HepG2 (cell line): Measurements from ENCODE around the gene BTBD19. TPM values are rescaled to one million over a fixed set of nuclear protein-coding genes. Genes with fewer than 3 reads are reported as not detected.

Experiments used
- CCDC6 ChIP-seq: sonication (generic); formaldehyde crosslinking; IDR thresholded peaks from 2 replicates; pipeline ENCODE4 v1.8.1; 2022; ENCODE audit warnings: mild to moderate bottlenecking, missing genetic modification reagents, moderate library complexity
- HNF1B ChIP-seq: sonication (generic); formaldehyde crosslinking; IDR thresholded peaks from 2 replicates; pipeline ENCODE4 v1.5.1; 2020; ENCODE audit warnings: mild to moderate bottlenecking, moderate library complexity, missing genetic modification reagents
- HNRNPLL ChIP-seq: fragments of 200-400 bp; formaldehyde crosslinking; IDR thresholded peaks from 2 replicates; pipeline ENCODE4 v1.6.1; 2017; ENCODE audit warnings: mild to moderate bottlenecking, low read depth, low read length; ENCODE audit not compliant: poor library complexity, severe bottlenecking
- KDM2A ChIP-seq: sonication (generic); formaldehyde crosslinking; IDR thresholded peaks from 2 replicates; pipeline ENCODE4 v1.4.0; 2020; ENCODE audit warnings: low read depth, missing genetic modification reagents, borderline replicate concordance
- MEIS1 ChIP-seq: sonication (generic); formaldehyde crosslinking; IDR thresholded peaks from 2 replicates; pipeline ENCODE4 v1.9.0; 2021; ENCODE audit warnings: mild to moderate bottlenecking, missing genetic modification reagents, moderate library complexity, borderline replicate concordance
- NONO ChIP-seq, 2 experiments: fragments of 450-650 bp in 1 of 2; sonication (generic) in 1 of 2; formaldehyde crosslinking in 1 of 2; IDR thresholded peaks in 1 of 2; conservative IDR thresholded peaks in 1 of 2; 2 replicates each; pipeline versions ENCODE4 v1.6.1 to v1.8.0; 2017 to 2022; ENCODE audit warnings: mild to moderate bottlenecking in 1 of 2, missing genetic modification reagents in 1 of 2, moderate library complexity in 1 of 2
- NRL ChIP-seq: sonication (generic); formaldehyde crosslinking; IDR thresholded peaks from 2 replicates; pipeline ENCODE4 v1.5.0; 2020; ENCODE audit warnings: missing genetic modification reagents, mild to moderate bottlenecking, moderate library complexity, borderline replicate concordance
- POLR2G ChIP-seq: fragments of 200-400 bp; formaldehyde crosslinking; IDR thresholded peaks from 2 replicates; pipeline ENCODE4 v1.6.1; 2018; ENCODE audit warnings: mild to moderate bottlenecking, low read depth, low read length, moderate library complexity
- RAD21 ChIP-seq: fragments of 450-650 bp; formaldehyde crosslinking; IDR thresholded peaks from 2 replicates; pipeline ENCODE4 v1.5.0; 2020; ENCODE audit warnings: mild to moderate bottlenecking
- RFX3 ChIP-seq: IDR thresholded peaks from 2 replicates; pipeline ENCODE4 v1.6.1; 2016; ENCODE audit warnings: missing biosample characterization, missing genetic modification reagents
- RXRA ChIP-seq: sonication (generic); formaldehyde crosslinking; IDR thresholded peaks from 2 replicates; pipeline ENCODE4 v1.5.1; 2020; ENCODE audit warnings: missing genetic modification reagents
- SAP130 ChIP-seq: IDR thresholded peaks from 2 replicates; pipeline ENCODE4 v1.6.1; 2016; ENCODE audit warnings: low read depth
- SIX4 ChIP-seq: sonication (generic); formaldehyde crosslinking; IDR thresholded peaks from 2 replicates; pipeline ENCODE4 v1.4.0; 2020; ENCODE audit warnings: missing genetic modification reagents
- SMC3 ChIP-seq: IDR thresholded peaks from 2 replicates; pipeline ENCODE4 v1.6.1; 2011; ENCODE audit warnings: low read length, improper control_type of control experiment
- SRSF1 ChIP-seq: fragments of 200-400 bp; formaldehyde crosslinking; optimal IDR thresholded peaks from 2 replicates; pipeline ENCODE3; 2017; ENCODE audit warnings: mild to moderate bottlenecking, low read depth, low read length, moderate library complexity
- ZFP41 ChIP-seq: sonication (generic); formaldehyde crosslinking; IDR thresholded peaks from 2 replicates; pipeline ENCODE4 v1.4.0; 2020; ENCODE audit warnings: mild to moderate bottlenecking, missing genetic modification reagents, borderline replicate concordance
- ZFYVE20 ChIP-seq: sonication (generic); formaldehyde crosslinking; IDR thresholded peaks from 2 replicates; pipeline ENCODE4 v1.8.0; 2023; ENCODE audit warnings: low read depth, mild to moderate bottlenecking, moderate library complexity, missing genetic modification reagents, borderline replicate concordance
- ZNF207 ChIP-seq: fragments of 450-650 bp; IDR thresholded peaks from 2 replicates; pipeline ENCODE4 v1.6.1; 2016; ENCODE audit warnings: antibody characterized with exemption, borderline replicate concordance
- ZNF337 ChIP-seq: sonication (generic); formaldehyde crosslinking; IDR thresholded peaks from 2 replicates; pipeline ENCODE4 v1.5.1; 2020; ENCODE audit warnings: missing genetic modification reagents, low read depth, mild to moderate bottlenecking, borderline replicate concordance
- ZNF543 ChIP-seq: sonication (generic); formaldehyde crosslinking; IDR thresholded peaks from 2 replicates; pipeline ENCODE4 v1.4.0; 2020; ENCODE audit warnings: mild to moderate bottlenecking, missing genetic modification reagents
- ZNF563 ChIP-seq: sonication (generic); formaldehyde crosslinking; IDR thresholded peaks from 2 replicates; pipeline ENCODE4 v1.8.0; 2022; ENCODE audit warnings: mild to moderate bottlenecking, moderate library complexity, missing genetic modification reagents
- ZNF597 ChIP-seq: sonication (generic); formaldehyde crosslinking; IDR thresholded peaks from 2 replicates; pipeline ENCODE4 v1.5.0; 2020; ENCODE audit warnings: missing genetic modification reagents
- ZNF644 ChIP-seq: IDR thresholded peaks from 2 replicates; pipeline ENCODE4 v1.6.1; 2016; ENCODE audit warnings: low read depth
- ZNF710 ChIP-seq: sonication (generic); formaldehyde crosslinking; IDR thresholded peaks from 2 replicates; pipeline ENCODE4 v1.5.0; 2020; ENCODE audit warnings: mild to moderate bottlenecking, missing genetic modification reagents, borderline replicate concordance
- polyA plus RNA-seq, 8 experiments: library from polyadenylated mRNA; depleted of rRNA in 3 of 8; stranded (reverse) in 7 of 8; unstranded in 1 of 8; fragments of >200 nt; fragmentation: Illumina TruSeq in 4 of 8; extraction: Trizol in 4 of 8; gene quantifications; 2 replicates each; pipeline versions ENCODE4 v1.2.1 to v1.2.3, GENCODE V29; 2011 to 2016; ENCODE audit warnings: low read depth in 4 of 8, missing spikeins in 1 of 8, mixed read lengths in 1 of 8; ENCODE audit not compliant: insufficient read depth in 1 of 8
- total RNA-seq, 5 experiments: library from RNA; depleted of rRNA; stranded (reverse); fragments of >200 nt; fragmentation: Illumina TruSeq; extraction: Trizol; gene quantifications; 2 replicates each; pipeline ENCODE4 v1.2.3, GENCODE V29; 2016; ENCODE audit warnings: low read depth in 1 of 5

Gene BTBD19
- total and polyA plus RNA-seq, 2 of the 13 experiments (the other 11 are each of a cell fraction or from before 2014, with no cell fraction given): 2.7 to 6.7 TPM

GRCh38 chr1:44827197-44828002 is 19.1 kb downstream of the BTBD19 start (continued):
- TF ChIP-seq SAP130 (CRISPR knock-in tag) (peak; percentile 77; the same call in 1 of the 2 replicates), POLR2G (no peak), NONO (IDR thresholded peaks at IDR 0.05) (no peak), NONO (CRISPR knock-in tag; conservative IDR thresholded peaks at IDR 0.05) (peak; percentile 41; the same call in 1 of the 2 replicates), ZNF337 (CRISPR knock-in tag) (peak; percentile 57; the same call in 1 of the 2 replicates), RXRA (CRISPR knock-in tag) (peak; percentile 52; the same call in 1 of the 2 replicates), ZNF563 (peak; percentile 17; the same call in 1 of the 2 replicates), RAD21 (peak; percentile 66), KDM2A (CRISPR knock-in tag) (peak; percentile 63; the same call in 1 of the 2 replicates), ZFP41 (CRISPR knock-in tag) (no peak), SRSF1 (peak; percentile 75), HNF1B (peak; percentile 76), ZFYVE20 (CRISPR knock-in tag) (no peak), ZNF207 (no peak), MEIS1 (CRISPR knock-in tag) (0 out of 2 replicates have a peak, but pooled peaks have one; percentile 40), RFX3 (CRISPR knock-in tag) (no peak), SMC3 (no peak; the same call in 1 of the 2 replicates), ZNF644 (peak; percentile 40; the same call in 1 of the 2 replicates), CCDC6 (CRISPR knock-in tag) (no peak), HNRNPLL (peak; percentile 88), NRL (CRISPR knock-in tag) (no peak), ZNF543 (CRISPR knock-in tag) (peak; percentile 100), ZNF710 (CRISPR knock-in tag) (0 out of 2 replicates have a peak, but pooled peaks have one; percentile 63), SIX4 (0 out of 2 replicates have a peak, but pooled peaks have one; percentile 31), ZNF597 (CRISPR knock-in tag) (no peak)
